Fibroblast of mammary gland (primary cell): ENCODE measurements around the gene ROGDI.

Experiments used
- DNase-seq: peaks from one replicate; pipeline ENCODE4 v3.0.0-alpha.2; 2010; ENCODE audit warnings: low read depth
- H3K4me3 ChIP-seq: 2 replicates; pipeline ENCODE4 v1.5.1; 2011; ENCODE audit warnings: low read depth, mild to moderate bottlenecking, low read length, moderate library complexity; ENCODE audit not compliant: control insufficient read depth
- CTCF ChIP-seq: conservative IDR thresholded peaks from 2 replicates; pipeline ENCODE4 v1.5.1; 2011; ENCODE audit warnings: low read depth, low read length, inconsistent platforms; ENCODE audit not compliant: control insufficient read depth, insufficient read depth

ROGDI gene

GRCh38 chr16:4749700-4750257, 52.7 kb downstream of the ROGDI start:
- DNase-seq: no peak
- no peak overlapping the region for H3K4me3 ChIP-seq
- no peak for TF ChIP-seq CTCF

GRCh38 chr16:4748682-4749411, 53.6 kb downstream of the ROGDI start:
- no peak overlapping the region for H3K4me3 ChIP-seq
- no peak for DNase-seq
- no peak for TF ChIP-seq CTCF

- TF ChIP-seq CTCF: no peak
- DNase-seq: no peak
- no peak overlapping the region for H3K4me3 ChIP-seq
Observed at GRCh38 chr16:4747906-4748681, 54.3 kb downstream of the ROGDI start.

GRCh38 chr16:4746991-4747574, 55.4 kb downstream of the ROGDI start:
- TF ChIP-seq CTCF: no peak
- H3K4me3 ChIP-seq: no peak overlapping the region
- no peak for DNase-seq
